ENCODE results near the gene ATL2.
"Not testable (repeated sequence)": the region's sequence is repeated elsewhere in the genome, so short reads cannot be mapped to it uniquely, and the experiment has no call there.

Gene ATL2

DNA sequence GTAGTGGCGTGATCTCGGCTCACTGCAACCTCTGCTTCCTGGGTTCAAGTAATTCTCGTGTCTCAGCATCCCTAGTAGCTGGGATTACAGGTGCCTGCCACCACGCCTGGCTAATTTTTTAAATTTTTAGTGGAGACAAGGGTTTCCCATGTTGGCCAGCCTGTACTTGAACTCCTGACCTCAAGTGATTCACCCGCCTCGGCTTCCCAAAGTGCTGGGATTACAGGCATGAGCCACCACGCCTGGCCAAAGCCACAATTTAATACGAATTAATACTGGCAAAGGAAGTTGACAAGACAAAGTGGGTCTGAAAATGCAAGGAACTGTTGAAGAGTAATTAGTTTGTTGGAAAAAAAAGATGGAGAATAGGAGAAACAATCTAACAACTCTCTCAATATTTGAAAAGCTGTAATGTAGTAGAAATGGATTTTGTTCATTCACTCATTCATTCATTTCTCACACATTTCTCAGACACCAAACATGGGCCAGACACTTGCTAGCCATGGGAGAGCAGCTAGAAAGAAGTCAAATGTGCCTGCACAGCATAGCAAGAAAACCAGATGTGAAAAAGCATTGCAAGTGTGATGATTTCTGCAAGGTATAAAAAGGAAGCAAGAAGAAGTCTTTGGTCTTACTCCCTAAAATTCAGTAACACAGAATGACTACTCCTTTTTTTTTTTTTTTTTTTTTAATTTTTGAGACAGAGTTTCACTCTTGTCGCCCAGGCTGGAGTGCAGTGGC lies 39.4 kb upstream of the ATL2 start:
- no peak for TF ChIP-seq CTCF (IDR thresholded peaks at IDR 0.05; ENCODE audit: extremely low read depth, missing control alignments)
- DNase-seq (ENCODE audit: low spot score), result no peak

GRCh38 chr2:38415728-38416291 lies 38.7 kb upstream of the ATL2 start:
- no peak for DNase-seq (ENCODE audit: low spot score)
- TF ChIP-seq CTCF (IDR thresholded peaks at IDR 0.05; ENCODE audit: extremely low read depth, missing control alignments), result no peak

- TF ChIP-seq CTCF (IDR thresholded peaks at IDR 0.05; ENCODE audit: extremely low read depth, missing control alignments), result no peak
- DNase-seq (ENCODE audit: low spot score), result no peak
Measured at GRCh38 chr2:38415023-38415422, 38.0 kb upstream of the ATL2 start.

- not testable (repeated sequence) for DNase-seq (ENCODE audit: low spot score)
Measured at GRCh38 chr2:38412235-38412871, 35.3 kb upstream of the ATL2 start.

DNA sequence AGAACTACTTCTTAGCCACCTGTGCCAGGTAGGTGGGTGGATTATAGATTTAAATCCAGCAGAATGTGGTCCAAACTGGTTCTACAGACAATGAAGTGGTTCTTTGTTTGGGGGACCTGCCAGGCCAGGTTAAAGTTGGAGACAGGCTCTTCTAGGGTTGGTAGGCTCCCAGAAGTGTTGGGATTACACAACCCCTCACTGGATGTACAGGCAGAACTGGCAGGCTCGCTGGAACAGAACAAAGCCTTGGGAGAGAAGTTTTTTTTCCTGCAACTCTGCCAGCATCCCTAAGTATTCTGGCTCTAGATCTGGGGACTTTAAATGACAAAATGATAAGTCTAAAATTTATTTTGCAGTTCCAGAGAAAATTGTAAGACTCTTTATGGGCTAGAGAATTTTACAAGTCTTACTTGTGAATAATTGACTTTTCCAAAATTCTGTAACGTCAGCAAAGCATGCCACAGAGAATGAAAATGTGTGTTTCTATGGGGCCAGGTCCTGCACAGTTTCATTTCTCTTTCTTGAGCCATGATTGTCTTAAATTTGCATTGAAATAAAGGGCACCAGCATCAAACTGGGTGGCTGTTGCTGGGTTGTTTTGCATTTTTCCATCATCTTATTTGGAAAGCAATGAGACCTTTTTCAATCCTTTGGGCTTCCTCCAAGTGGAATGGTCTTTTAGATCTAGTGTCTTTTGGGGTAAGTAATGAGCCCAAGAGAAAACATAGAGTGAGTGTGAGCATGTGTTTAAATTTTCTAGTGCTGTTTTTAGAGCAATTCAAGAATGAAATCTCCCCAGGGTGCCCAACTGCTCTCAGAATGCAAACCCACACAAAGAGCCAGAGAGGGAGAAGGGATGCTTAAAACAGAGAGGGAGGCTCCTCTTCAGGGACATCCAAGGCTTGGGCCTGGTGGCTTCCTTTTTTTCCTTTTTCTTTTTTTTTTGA lies 32.4 kb upstream of the ATL2 start:
- TF ChIP-seq CTCF (IDR thresholded peaks at IDR 0.05; ENCODE audit: extremely low read depth, missing control alignments), result no peak
- no peak for DNase-seq (ENCODE audit: low spot score)

DNA sequence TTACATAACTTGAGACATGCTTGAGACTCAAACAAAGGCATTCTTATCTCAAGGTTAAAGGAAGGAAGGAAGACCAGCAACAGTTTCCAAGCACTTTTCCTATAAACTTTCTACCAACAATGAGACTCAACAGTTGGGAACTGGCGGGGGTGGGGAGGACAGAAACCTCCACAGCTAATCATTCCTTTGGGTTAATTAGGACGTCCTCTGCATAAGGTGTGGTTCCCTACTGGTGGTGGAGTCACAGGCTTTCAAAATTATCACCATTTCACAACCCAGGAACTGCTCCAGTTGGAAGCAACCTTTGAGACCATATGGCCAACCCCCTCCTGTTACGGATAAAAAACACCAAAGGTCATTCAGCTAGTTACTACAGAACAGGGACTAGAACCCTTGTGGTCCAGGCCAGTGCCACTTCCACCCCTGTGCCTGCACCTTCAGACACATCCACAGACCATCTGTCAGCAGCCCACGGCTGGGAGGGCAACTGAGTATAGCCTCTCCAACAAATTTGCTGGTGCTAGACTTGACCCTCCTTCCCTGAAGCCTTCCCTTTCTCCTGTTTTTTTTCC lies 30.1 kb upstream of the ATL2 start:
- DNase-seq (ENCODE audit: low spot score), result no peak
- no peak for TF ChIP-seq CTCF (IDR thresholded peaks at IDR 0.05; ENCODE audit: extremely low read depth, missing control alignments)

DNA sequence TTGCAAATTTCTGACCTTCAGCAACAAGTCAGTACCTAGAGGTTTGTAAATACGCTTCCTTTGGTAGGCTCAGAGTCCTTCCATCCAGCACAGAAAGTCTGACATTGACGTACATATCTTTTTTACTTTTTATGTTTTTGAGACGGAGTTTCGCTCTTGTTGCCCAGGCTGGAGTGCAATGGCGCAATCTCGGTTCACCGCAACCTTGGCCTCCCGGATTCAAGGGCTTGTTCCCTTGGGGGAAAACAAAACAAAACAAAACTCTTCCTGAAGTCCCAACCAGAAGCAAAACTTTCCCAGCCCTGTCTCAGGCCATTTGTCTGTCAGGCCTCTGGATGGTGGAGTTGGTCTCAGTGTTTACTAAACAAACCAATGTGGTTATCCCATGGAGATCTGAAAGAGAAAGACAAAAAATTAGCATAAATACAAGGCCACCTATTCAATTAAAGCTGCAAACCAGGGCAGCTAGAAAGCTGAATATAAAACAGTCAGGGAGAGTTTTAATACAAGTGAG lies 29.6 kb upstream of the ATL2 start:
- DNase-seq (ENCODE audit: low spot score), result no peak
- no peak for TF ChIP-seq CTCF (IDR thresholded peaks at IDR 0.05; ENCODE audit: extremely low read depth, missing control alignments)

Data from GM20000 (cell line).